ENCODE data around the gene DBN1. TPM values are rescaled to one million over a fixed set of nuclear protein-coding genes. Genes with fewer than 3 reads are reported as not detected.

Gene DBN1
- total RNA-seq, 1 donor from 2014 or later = 8.7 TPM

DNA sequence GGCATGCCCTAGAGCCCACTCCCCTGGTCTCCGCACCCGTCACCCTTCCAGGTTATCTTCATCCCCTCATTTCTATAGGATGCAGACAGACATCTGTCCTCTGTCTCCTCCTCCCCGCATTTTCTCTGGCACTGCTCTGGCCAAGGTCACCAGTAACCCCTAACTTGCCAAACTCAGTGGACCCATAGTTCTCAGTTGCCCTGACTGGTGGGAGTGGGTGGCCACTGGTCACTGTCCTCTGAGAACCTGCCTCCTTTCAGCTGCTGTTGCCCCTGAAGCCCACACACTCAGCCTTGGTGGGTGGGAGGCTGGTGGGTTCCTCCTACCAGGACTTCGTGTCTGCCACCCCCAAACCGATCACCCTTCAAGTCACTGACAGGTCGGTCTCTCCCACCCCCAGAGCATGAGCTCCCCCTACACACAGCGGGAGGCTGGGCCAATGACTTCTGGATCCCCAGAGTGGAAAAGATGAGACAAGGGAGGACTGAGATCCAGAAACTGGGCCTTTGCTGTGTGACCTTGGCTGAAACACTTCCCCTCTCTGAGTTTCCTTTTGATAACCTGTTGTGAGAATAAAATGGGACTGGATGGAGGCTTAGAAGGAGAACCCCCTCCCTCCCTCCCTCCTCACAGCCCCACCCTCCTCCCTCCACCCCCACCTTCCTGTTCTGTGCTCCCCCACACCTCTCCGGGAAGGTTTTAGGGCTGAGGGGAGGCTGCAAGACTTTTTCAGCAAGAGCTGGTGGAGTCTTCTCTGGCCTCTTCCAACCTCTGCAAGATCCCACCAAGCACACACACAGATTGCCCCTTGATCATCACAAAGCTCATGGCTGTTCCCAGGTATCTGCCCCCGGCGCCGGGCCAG, 2.4 kb upstream of the DBN1 start:
- intact Hi-C loops (cut with micrococcal nuclease) = no loop called here

DNA sequence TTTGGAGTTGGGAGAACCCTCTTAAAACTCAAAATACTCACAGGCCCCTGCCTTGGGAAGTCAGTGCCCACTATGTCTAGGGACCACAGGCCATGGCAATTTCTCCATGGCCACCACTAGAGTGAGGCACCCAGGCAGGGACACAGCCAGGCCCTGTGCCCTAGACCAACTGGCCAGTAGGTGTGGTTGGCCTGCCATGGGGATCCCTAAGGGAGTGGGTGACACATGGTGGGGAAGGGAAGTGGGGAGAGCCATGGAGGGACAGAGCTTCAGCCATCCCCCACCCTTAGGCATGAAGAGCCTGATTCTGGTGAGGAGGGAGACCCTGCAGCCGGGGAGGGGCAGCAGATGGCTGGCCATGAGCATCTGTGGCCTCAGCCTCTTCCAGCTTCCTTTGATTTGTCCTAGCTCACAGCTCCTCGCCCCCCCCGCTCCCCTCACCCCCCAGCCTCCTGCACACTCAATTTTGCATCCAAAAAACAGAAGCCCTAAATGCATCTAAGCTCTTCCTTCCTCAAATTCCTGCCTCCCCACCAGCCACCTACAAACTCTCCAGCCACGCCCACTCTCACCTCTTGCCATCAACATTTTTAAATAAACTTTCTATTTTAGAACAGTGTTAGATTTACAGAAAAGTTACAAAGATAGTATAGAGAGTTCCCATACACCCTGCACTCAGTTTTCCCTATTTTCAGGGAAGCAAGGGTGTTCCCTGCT, 1.6 kb upstream of the DBN1 start:
- intact Hi-C loops (cut with micrococcal nuclease) = no loop called here

- intact Hi-C loops (cut with micrococcal nuclease) = no loop called here
Observed at GRCh38 chr5:177474002-177474476, 605 bp upstream of the DBN1 start.

DNA sequence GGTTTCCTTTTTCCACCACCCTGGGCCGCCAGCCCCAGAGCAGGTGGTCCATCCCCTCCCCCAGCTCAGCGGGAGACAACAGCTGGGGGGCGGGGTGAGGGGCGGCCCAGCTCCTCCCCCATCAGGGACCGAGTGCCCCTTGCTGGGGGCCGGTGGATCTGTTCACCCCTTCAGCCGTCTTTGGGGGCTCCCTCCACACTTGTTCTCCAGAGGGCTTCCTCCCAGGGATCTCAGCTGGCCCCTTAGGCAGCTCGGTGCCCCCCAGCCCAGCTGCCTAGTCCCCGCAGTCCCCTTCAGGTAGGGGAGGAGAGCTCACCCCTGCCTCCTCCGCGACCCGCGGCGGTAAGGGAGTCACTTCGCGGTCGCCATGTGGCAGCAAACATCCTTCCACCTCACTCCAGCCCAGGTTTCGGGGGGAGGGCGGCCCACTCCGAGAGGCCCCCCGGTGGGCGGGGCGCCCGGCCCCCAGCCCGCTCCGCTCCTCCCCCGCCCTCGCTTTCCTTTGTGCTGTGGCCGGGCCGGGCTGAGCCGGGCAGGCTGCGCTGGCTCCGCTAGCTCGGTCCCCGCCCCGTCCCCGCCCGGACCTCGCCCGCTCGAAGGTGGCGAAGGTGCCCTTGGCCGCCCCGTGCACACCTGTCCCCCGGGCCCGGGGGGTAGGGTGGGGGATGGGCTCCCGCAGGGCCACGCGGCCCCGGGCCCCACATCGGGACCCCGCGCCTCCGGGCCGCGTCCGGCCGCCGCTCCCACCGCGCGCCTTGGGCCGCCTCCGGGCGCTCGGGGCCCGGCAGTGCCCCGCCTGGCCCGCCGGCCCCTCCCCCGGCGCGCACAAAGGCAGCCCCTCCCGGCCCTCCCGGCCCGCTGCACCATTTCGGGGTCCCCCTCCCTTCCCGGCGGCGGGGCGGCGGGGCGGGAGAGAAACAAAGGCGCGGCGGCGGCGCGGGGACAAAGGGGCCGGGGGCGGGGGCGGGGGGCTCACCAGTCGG, 683 bp downstream of the DBN1 start:
- intact Hi-C loops (cut with micrococcal nuclease) = loop anchor here (1.0 kb wide), 1 partner anchor 25 kb away; the partner anchor contains the start of gene PDLIM7

- intact Hi-C loops (cut with micrococcal nuclease) = no loop called here
Observed at GRCh38 chr5:177471610-177472356, 1.7 kb downstream of the DBN1 start.

DNA sequence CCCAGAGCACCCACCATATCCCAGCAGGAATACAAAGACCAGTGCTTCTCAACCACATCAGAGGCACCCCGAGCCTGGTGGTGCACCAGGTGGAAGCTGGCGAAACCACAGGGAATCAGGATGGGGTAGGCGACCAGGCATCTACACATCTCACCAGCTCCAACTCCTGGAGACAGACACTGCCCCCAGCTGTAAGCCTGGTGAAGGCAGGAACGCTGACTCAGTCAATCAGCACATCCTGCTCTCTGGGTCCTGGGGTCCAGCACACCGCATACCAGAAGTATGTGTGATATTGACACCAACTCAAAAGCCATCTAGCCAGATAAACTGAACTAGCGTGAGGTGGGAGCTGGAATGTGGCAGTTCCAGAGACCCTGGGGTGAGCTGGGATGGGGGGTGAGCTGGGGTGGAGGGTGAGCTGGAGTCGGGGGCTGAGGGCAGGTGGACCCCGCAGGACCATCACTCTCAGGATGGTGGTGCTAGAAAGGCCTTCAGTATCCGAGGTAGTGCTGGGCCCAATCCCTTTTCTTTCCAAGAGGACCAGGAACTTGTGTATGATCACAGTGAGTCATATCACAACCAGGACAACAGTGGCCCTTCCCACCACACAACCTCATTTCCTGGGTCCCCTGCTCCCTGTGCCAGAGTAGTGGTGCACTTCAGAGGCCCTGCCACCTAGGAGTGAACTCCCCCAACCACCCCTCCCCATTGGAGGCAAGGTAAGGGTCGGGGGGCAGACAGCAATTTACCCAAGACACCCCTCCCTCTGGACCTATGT, 2.5 kb downstream of the DBN1 start:
- intact Hi-C loops (cut with micrococcal nuclease) = no loop called here

DNA sequence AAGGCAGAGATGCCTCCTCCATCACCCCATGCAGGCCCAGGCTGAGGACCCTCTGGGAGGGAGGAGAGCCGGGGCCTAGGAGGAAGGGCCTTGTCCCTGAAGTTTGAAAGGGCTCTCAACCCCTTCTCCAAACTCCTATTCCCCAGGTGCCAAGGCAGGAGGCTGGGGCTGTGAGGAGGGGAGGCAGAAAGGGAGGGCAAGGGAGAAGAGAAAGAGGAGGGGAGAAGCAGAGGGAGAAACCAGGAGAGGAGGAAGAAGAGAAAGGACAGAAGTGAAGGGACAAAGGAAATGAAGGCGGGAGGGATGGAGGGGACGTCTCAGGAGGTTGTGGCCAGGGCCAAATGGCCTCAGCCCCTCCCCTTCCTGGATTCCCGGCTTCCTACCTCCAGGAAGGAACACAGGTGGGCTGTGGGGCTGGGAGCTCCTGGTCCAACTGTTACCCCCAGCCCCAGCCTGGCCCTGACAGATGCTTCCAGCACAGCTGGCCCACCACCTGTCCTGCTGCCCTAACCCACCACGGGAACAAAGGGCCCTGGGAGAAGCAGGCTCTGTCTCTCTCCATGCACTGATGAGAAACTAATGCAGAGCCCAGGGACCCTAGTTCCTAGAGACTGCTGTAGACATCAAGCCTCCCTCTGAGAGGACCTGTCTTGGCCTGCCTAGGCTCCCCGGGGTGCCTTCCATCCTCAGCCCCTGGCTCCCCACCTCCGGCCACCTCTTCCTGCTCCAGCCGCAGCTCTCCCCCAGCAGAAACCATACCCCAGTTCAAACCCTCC, 3.5 kb downstream of the DBN1 start:
- intact Hi-C loops (cut with micrococcal nuclease) = no loop called here

GRCh38 chr5:177468685-177469628, 4.5 kb downstream of the DBN1 start:
- intact Hi-C loops (cut with micrococcal nuclease) = no loop called here

- intact Hi-C loops (cut with micrococcal nuclease) = no loop called here
Observed at GRCh38 chr5:177468329-177468684, 5.1 kb downstream of the DBN1 start.

DNA sequence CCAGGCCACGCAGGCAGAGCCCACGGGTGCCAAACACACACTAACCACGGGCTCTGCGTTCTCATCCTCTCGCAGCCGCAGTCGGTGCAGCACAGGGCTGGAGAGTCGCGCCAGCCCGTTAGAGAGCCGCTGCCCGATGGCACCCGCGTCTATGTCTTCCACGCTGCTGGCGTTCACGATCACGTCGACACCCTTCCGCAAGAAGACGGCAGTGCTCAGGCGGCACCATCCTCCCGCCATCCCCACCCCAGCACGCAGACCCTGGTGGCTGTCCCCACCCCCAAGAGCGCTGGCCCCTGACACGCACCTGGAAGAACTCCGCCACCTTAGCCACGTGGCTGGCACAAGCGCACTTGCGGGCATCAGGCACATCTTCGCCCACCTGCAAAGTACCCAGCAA, 6.0 kb downstream of the DBN1 start:
- intact Hi-C loops (cut with micrococcal nuclease) = no loop called here

DNA sequence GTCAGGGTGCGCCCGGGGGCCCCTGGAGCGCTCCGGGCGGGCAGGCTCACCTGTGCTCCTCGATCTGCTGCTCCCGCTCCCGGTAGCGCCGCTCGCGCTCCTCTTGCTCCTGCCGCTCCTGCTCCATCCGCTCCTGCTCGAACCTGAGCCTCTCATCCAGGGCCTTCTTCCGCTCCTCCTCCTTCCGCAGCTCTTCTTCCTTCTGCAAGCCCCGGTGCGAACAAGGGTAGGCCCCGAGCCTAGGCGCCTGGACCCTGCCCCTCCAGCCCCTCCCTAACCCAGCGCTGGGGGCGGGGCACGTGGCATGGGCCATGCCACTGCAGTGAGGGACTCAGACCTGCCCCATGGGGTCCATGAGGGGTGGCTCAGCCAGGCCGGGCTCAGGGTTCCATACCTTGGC, 6.6 kb downstream of the DBN1 start:
- intact Hi-C loops (cut with micrococcal nuclease) = no loop called here

DNA sequence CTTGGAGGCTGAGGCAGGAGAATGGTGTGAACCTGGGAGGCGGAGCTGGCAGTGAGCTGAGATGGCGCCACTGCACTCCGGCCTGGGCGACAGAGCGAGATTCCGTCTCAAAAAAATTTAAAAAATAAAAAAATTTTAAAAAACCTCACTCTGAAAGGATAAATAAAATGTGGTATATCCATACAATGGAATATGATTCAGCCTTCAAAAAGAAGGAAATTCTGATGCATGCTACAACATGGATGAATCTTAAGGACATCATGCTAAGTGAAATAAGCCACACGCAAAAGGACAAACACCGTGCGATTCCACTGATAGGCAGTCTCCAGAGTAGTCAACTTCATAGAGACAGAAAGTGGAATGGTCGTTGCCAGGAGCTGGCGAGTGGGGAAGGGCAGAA, 8.4 kb downstream of the DBN1 start:
- intact Hi-C loops (cut with micrococcal nuclease) = no loop called here

- intact Hi-C loops (cut with micrococcal nuclease) = no loop called here
Observed at GRCh38 chr5:177462021-177462670, 11.3 kb downstream of the DBN1 start.

GRCh38 chr5:177459819-177460628, 13.4 kb downstream of the DBN1 start:
- intact Hi-C loops (cut with micrococcal nuclease) = loop anchor here (5.0 kb wide), 1 partner anchor 328 kb away; the partner anchor contains the start of gene NSD1

DNA sequence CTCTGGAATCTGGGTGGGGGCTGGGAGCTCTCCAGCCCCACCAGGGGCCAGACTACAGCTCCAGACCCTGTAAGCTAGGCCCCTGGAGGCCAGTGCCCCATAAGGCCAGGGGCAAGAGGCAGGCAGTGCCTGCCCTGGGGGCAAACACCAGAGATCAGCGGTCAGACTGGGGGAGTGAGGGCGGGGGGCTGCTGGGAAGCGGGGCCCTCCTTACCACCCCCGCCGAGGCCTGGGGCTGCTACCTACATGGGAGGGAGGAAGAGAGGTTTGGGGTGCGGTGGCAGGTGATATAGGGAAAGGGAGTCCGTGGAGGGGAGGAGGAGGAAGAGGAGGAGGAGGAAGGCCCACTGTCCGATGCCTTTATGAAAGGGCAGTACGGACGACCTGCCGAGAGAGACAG, 14.1 kb downstream of the DBN1 start:
- intact Hi-C loops (cut with micrococcal nuclease) = loop anchor here (5.0 kb wide), 1 partner anchor 327 kb away; the partner anchor contains the start of gene NSD1

DNA sequence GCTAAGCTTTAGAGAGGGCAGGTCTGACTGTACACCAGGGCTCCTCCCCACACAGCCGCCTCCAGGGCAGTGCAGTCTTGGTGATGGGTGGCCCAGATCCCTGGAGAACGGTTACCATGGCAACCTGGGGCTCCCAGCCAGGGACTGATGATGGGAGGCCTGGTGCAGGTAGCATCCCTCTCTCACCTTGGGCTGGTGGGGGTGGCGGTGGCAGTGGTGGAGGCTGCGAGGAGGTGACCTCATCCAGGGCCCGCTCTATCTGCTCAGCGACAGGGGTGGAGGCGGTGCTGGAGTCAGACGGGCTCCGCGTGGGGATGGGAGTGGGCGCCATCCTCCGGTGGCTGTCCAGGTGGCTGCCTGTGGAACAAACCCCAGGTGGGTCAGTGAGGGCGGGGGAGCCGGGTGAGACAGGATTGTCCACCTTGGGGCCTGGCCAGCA, 14.5 kb downstream of the DBN1 start:
- intact Hi-C loops (cut with micrococcal nuclease) = loop anchor here (5.0 kb wide), 1 partner anchor 327 kb away; the partner anchor contains the start of gene NSD1

Measured in T-helper 1 cell treated with Interleukin-12 subunit alpha and Interleukin-12 subunit beta and Interleukin-4 antibody, amounts not matched to agents 30 ng/mL and 1 ng/mL, for 36 hours (primary cell).